Cardiac fibroblast (primary cell): ENCODE measurements around the gene IREB2.

Source experiments
- DNase-seq, 2 donors: peaks; one replicate each; pipeline versions ENCODE4 v3.0.0 to v3.0.0-alpha.2; 2010; ENCODE audit warnings: low read depth in 2 of 2
- H3K4me3 ChIP-seq, 2 donors: replicated peaks in 1 of 2; 1 replicate in 1 of 2; 2 replicates in 1 of 2; pipeline ENCODE4 v1.5.1; 2011; ENCODE audit warnings: low read depth in 2 of 2, low read length in 2 of 2, mild to moderate bottlenecking in 2 of 2, moderate library complexity in 1 of 2
- CTCF ChIP-seq: IDR thresholded peaks from one replicate; pipeline ENCODE4 v1.5.1; 2011; ENCODE audit warnings: low read depth, mild to moderate bottlenecking, low read length, inconsistent platforms

The IREB2 gene

GRCh38 chr15:78420766-78421165, 17.2 kb upstream of the IREB2 start:
- H3K4me3 ChIP-seq = no peak overlapping the region
- DNase-seq = no peak
- TF ChIP-seq CTCF = no peak

- TF ChIP-seq CTCF = no peak
These were observed 16.6 kb upstream of the IREB2 start for GRCh38 chr15:78421238-78421965.

GRCh38 chr15:78422571-78423340, 15.3 kb upstream of the IREB2 start:
- peak; percentile 71 to 75 for DNase-seq
- H3K4me3 ChIP-seq = no peak overlapping the region
- peak; percentile 95 for TF ChIP-seq CTCF

More at GRCh38 chr15:78421238-78421965, 16.6 kb upstream of the IREB2 start:
- DNase-seq = no peak
- no peak overlapping the region for H3K4me3 ChIP-seq

- no peak for DNase-seq
- TF ChIP-seq CTCF = no peak
- H3K4me3 ChIP-seq = no peak overlapping the region
These were observed 13.3 kb upstream of the IREB2 start for GRCh38 chr15:78424673-78425072.

- DNase-seq = no peak
- no peak for TF ChIP-seq CTCF
- H3K4me3 ChIP-seq = no peak overlapping the region
These were observed 12.4 kb upstream of the IREB2 start for GRCh38 chr15:78425643-78426042.

GRCh38 chr15:78426300-78426699, 11.7 kb upstream of the IREB2 start:
- no peak for DNase-seq
- no peak overlapping the region for H3K4me3 ChIP-seq
- TF ChIP-seq CTCF = no peak
